ENCODE results near the gene EPB41.

Gene EPB41

DNA sequence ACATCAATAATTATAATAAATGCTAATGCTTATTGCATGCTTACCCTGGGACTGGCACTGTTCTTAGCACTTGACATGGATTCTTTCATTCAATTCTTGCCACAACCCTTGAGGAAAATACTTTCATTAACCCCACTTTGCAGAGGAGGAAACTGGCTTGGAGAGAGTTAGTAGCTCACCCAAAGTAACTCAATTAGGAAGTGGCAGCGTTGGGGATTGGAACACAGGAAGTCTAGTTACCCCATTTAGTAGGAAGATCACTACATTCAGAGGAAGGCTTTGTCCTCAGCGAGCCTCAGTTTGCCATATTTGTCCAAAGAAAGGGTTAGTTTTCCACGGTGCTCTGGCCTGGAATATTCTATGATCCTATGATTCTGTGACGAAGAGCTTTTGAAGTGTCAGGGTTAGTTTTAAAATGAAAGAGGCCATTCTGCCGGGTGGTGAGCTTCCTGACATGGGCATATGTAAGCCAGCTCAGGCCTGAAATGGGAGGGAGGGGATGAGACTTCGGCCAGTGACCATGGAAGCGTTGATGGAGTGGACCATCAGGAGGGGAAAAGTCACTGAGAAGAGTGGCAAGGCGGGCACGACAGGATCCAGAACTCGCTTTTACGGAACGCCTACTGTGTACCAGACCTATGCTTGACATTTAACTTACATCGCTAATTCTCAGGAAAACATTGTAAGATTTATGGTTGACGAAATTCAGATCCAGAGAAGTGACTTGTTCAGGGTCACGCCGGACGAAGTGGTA lies 28.2 kb upstream of the EPB41 start:
- DNase-seq (ENCODE audit: low read depth in 1 of 2, low spot score in 1 of 2), result no peak
- no peak for TF ChIP-seq JUND (IDR thresholded peaks at IDR 0.05; ENCODE audit: low read depth)
- in situ Hi-C loops (cut with HindIII; ENCODE audit: low pct_unique_long_range_greater_than_20kb, low sequenced_read_pairs), result no loop called here

DNA sequence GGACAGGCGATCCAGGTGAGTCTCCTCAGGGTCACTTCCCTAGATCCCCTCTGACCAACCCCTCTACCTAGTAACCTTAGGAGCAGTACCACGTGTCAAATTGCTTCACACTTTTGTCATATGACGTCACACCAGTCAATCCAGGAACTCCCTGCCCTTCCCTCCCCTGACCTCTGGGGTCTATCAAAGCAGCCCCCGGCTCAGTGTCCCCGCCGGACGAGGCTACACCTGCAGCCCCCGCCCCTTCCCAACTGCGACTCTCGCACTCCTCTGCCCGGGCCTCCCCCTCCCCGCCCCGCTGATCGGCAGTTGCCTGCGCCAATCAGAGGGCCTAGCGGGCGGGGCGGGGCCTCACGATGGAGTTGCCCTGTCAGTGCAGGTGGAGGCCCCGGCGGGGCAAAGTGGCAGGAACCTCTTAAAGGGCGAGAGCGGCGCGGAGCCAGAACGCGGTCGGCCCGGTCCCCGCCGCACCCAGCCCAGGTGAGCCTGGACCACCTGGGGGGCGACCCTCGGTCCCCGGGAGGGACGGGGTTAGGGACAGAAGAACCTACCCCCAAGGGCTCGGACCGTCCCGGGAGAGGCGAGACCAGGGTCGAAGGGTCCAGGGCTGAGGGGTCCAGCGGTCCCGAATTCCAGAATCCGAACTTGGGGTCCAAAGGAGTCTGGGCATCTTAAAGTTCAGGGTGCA lies 27.5 kb upstream of the EPB41 start:
- in situ Hi-C loops (cut with HindIII; ENCODE audit: low pct_unique_long_range_greater_than_20kb, low sequenced_read_pairs), result no loop called here
- DNase-seq (ENCODE audit: low read depth in 1 of 2, low spot score in 1 of 2), result peak; percentile 90 to 91

DNA sequence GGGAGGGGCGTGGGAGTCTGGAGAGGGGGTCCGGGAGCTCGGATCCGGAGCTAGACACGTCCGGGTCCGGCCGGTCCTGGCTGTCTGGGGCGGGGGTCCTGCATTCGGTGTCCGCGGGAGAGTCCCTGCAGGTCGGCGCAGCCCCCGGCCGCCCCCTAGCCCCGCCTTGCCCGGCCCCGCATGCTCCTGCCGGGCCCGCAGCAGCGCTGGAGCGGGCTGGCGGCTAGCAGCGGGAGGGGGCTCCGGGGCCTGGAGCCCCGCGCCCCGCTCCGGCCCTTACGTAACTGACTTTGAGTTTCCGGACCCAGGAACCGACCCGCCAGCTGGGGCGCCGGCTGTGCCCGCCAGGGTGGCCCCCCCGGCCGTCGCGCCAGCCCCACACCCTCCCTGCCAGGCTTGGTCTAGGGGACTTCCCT lies 26.9 kb upstream of the EPB41 start:
- in situ Hi-C loops (cut with HindIII; ENCODE audit: low pct_unique_long_range_greater_than_20kb, low sequenced_read_pairs), result no loop called here
- no peak for TF ChIP-seq JUND (IDR thresholded peaks at IDR 0.05; ENCODE audit: low read depth)
- DNase-seq (ENCODE audit: low read depth in 1 of 2, low spot score in 1 of 2), result peak in 1 of 2 experiments; percentile 14

More for the DNA sequence above, 27.5 kb upstream of the EPB41 start:
- no peak for TF ChIP-seq JUND (IDR thresholded peaks at IDR 0.05; ENCODE audit: low read depth)

GRCh38 chr1:28887835-28888682 lies 26.3 kb upstream of the EPB41 start:
- in situ Hi-C loops (cut with HindIII; ENCODE audit: low pct_unique_long_range_greater_than_20kb, low sequenced_read_pairs), result no loop called here
- TF ChIP-seq JUND (IDR thresholded peaks at IDR 0.05; ENCODE audit: low read depth), result no peak

DNA sequence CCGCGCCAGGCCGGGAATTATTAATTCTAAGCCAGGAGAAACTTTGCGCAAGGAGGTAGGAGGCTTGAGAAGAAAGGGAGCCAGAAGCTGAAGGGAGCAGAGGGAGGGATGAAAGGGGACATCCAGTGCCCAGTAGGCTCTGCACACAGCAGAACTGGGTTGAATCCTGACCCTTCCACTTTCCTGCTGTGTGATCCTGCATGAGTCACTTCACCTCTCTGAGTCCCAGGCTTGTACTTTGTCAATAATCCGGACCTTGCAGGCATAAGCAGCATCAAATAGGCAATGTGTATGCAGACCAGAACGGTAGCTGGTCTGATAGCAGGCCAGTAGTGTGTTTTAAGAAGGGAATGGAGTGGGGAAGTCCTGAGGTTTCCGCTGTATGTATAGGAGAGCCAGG lies 25.5 kb upstream of the EPB41 start:
- DNase-seq (ENCODE audit: low read depth in 1 of 2, low spot score in 1 of 2), result no peak
- no peak for TF ChIP-seq JUND (IDR thresholded peaks at IDR 0.05; ENCODE audit: low read depth)
- in situ Hi-C loops (cut with HindIII; ENCODE audit: low pct_unique_long_range_greater_than_20kb, low sequenced_read_pairs), result no loop called here

More at GRCh38 chr1:28887835-28888682, 26.3 kb upstream of the EPB41 start:
- DNase-seq (ENCODE audit: low read depth in 1 of 2, low spot score in 1 of 2), result no peak

DNA sequence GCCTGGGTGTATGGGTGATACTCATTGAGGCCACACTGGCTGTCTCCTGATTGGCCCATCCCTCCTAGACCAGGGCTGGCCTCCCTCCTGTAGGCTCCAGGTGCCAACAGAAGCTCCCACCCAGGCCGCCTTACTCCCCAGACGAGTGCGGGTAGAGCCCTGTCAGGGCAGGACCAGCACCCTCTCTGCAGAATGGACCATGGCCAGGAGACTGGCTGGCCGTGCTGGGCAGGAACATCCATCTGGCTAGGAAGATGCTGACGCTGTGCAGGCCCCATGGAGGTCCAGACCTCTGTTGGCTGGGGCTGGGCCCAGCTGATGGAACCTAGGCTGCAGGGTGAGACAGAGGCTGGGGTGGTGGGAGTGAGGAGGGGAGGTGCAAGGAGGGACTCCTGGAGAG lies 25.0 kb upstream of the EPB41 start:
- no peak for TF ChIP-seq JUND (IDR thresholded peaks at IDR 0.05; ENCODE audit: low read depth)
- in situ Hi-C loops (cut with HindIII; ENCODE audit: low pct_unique_long_range_greater_than_20kb, low sequenced_read_pairs), result no loop called here
- DNase-seq (ENCODE audit: low read depth in 1 of 2, low spot score in 1 of 2), result no peak

- no peak for TF ChIP-seq JUND (IDR thresholded peaks at IDR 0.05; ENCODE audit: low read depth)
- in situ Hi-C loops (cut with HindIII; ENCODE audit: low pct_unique_long_range_greater_than_20kb, low sequenced_read_pairs), result no loop called here
- no peak for DNase-seq (ENCODE audit: low read depth in 1 of 2, low spot score in 1 of 2)
These were observed 23.9 kb upstream of the EPB41 start for GRCh38 chr1:28890435-28890834.

DNA sequence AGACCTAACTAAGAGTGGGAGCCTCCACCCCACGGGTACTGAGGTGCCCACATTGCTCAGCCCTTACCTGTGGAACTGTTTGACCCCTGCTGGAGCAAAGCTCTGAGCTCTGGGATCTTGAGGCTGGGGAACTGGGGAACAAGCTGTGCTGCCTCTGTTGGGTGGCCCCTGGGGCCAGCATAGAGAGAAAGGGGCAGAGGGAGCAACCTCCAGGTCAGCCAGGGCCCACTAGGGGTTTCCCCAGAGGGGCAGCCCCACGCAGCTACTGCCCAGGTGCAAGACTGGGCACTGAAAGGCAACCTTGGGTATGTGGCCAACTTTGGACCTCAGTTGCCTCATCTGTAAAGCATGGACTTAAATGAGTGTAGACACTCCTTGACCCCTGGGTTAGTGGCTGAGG lies 23.5 kb upstream of the EPB41 start:
- in situ Hi-C loops (cut with HindIII; ENCODE audit: low pct_unique_long_range_greater_than_20kb, low sequenced_read_pairs), result no loop called here
- TF ChIP-seq JUND (IDR thresholded peaks at IDR 0.05; ENCODE audit: low read depth), result no peak
- DNase-seq (ENCODE audit: low read depth in 1 of 2, low spot score in 1 of 2), result no peak

DNA sequence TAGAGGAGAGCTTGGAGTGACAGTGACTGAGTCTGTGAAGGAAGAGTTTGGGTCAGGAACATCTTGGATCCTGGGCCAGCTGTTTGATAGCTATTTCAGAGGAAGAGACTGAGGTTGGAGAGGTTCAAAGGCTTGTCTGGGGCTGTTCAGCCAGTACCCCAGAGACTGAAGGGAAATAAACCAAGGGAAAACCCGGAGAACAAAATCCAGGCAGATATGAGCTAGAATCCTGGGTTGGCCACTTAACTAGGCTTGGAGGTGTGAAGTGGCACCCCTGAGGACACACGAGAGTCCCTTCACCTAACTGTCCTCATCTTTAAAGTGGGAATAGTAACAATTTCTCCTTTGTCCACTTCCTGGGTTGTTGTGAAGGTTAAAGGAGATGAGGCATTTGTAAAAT lies 23.1 kb upstream of the EPB41 start:
- in situ Hi-C loops (cut with HindIII; ENCODE audit: low pct_unique_long_range_greater_than_20kb, low sequenced_read_pairs), result no loop called here
- TF ChIP-seq JUND (IDR thresholded peaks at IDR 0.05; ENCODE audit: low read depth), result no peak
- no peak for DNase-seq (ENCODE audit: low read depth in 1 of 2, low spot score in 1 of 2)

DNA sequence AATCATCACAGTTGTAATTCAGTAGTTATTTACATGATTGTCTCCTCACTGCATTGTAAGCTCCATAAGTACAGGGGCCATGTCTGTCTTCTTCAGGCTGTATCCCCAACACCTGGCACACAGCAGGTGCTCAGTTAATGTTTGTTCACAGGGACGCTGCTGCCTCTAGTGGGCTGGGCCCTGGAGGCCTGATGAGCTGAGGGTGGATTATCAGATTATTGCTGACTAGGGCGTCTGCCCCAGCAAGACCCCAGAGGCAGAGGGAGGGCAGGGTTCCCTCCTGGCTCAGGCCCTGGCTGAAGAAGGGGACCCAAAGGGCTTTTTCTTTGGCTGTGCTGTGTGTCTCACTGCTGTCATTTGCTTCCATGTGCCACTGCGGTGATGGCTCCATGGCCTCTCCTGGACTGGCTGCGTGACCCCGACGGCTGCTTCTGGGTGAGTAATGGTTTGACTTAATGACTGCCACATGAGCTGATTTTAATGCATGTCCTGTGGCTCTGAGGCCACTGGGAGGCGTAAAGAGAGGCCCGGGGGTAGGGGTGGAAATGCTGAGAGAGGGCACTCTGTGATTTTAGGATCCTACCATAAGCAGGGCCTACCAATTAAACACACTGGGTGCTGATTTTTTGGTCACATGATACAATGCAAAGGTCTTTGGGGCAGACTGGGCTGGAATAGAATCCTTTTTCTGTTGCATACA lies 20.8 kb upstream of the EPB41 start:
- no peak for TF ChIP-seq JUND (IDR thresholded peaks at IDR 0.05; ENCODE audit: low read depth)
- DNase-seq (ENCODE audit: low read depth in 1 of 2, low spot score in 1 of 2), result peak in 1 of 2 experiments; percentile 30
- in situ Hi-C loops (cut with HindIII; ENCODE audit: low pct_unique_long_range_greater_than_20kb, low sequenced_read_pairs), result no loop called here

DNA sequence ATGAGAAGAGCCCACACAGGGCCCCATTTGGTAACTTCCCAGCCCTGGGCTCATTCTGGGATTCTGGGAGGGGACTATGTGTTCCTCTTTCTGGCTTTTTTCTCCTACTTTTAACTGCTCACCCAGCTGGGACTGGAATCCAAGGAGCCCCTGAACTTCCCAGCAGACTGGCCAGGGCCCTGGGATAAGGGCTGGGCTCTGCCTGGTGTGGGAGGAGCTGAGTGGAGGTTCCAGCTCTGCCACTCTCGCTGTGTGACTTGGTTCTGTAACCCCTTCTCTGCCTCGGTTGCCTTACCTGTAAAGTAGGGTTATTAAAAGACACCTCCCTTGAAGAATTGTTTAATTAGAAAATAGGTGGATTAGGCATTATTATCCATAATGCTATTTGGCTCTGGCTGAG lies 19.6 kb upstream of the EPB41 start:
- no peak for TF ChIP-seq JUND (IDR thresholded peaks at IDR 0.05; ENCODE audit: low read depth)
- no peak for DNase-seq (ENCODE audit: low read depth in 1 of 2, low spot score in 1 of 2)
- in situ Hi-C loops (cut with HindIII; ENCODE audit: low pct_unique_long_range_greater_than_20kb, low sequenced_read_pairs), result no loop called here

GRCh38 chr1:28895896-28896608 lies 18.3 kb upstream of the EPB41 start:
- in situ Hi-C loops (cut with HindIII; ENCODE audit: low pct_unique_long_range_greater_than_20kb, low sequenced_read_pairs), result no loop called here
- DNase-seq (ENCODE audit: low read depth in 1 of 2, low spot score in 1 of 2), result no peak
- no peak for TF ChIP-seq JUND (IDR thresholded peaks at IDR 0.05; ENCODE audit: low read depth)
